HUDEP-2 (cell line): ENCODE measurements around the gene SARS1.
"Not testable (repeated sequence)": the region's sequence is repeated elsewhere in the genome, so short reads cannot be mapped to it uniquely, and the experiment has no call there.

Source experiments
- DNase-seq, 76 experiments: peaks; one replicate each; lab custom pipeline; 2025; ENCODE audit not compliant: unreplicated experiment in 76 of 76; lab: John Stamatoyannopoulos, UW

SARS1 gene

DNA sequence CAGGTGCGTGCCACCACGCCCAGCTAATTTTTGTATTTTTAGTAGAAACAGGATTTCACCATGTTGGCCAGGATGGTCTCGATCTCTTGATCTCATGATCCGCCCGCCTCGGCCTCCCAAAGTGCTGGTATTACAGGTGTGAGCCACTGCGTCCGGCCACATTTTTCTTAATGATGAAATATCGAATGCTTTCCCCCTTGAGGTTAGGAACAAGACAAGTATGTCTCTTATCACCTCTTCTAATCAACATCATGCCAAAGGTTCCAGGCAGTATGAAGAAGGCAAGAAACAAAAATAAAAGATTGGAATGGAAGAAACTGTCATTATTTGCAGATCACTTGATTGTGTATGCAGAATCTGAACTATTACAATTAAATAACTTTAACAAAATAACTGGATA lies 7.5 kb downstream of the SARS1 start:
- DNase-seq = not testable (repeated sequence)

DNA sequence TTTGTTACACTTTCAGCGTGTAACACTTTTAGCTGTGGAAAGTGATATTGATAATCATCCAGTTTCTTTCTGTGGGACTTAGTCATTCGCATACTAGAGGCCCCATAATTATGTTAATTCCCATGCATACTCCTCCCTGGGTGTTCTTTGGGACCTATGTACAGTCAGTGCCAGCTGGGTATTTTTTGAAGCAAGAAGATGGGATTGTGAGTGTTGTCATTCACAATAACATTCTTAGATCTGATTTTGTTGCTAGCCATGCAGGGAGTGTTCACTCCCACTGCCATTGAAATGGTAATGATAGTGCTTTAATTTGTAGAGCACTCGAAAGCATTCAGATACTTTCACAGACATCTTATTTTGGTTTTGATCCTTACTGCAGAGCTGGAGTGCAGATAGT lies 11.6 kb downstream of the SARS1 start:
- DNase-seq = no peak

DNA sequence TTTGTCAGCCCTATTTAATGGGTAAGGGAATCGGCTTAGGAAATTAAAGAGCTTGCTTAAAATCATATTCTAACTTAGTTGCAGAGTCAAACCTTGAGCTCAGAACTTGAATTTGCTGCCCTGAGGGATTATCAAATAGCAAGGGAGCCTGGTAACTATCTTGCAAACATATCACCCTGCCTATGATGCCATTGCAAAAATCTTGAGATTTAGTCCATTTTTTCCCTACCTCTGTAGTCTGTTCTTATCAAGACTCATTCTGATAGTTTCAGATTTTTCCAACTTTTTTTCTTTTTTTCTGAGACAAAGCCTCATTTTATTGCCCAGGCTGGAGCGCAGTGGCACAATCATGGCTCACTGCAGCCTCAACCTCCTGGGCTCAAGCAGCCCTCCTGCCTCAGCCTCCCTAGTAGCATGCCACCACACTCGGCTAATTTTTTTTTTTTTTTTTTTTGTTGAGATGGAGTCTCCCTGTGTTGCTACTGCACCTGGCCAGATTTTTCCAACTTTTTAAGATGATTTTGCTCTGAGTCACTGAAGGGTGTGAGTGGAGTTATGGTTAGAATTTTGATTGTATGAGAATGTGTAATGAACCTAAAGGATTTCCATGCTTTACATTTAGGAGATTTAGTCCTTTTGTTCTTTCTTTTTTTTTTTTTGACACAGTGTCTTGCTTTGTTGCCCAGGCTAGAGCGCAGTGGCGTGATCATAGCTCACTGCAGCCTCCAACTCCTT lies 12.2 kb downstream of the SARS1 start:
- DNase-seq = no peak

DNA sequence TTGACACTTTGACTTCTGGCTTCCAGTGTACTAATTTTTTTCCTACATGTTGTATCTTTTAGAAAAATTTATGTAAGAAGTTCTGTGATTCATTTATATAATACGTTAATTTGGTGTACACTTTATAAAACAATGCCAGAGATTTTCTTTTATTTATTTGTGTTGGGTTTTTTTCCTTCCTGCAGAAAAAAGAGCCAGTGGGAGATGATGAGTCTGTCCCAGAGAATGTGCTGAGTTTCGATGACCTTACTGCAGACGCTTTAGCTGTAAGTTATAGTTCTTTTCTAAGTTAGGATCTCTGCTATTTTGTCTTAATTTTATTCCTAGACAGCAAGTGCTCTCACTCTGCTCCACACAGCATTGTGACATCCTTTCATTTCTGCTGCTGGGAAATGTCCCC lies 14.4 kb downstream of the SARS1 start:
- DNase-seq = no peak

DNA sequence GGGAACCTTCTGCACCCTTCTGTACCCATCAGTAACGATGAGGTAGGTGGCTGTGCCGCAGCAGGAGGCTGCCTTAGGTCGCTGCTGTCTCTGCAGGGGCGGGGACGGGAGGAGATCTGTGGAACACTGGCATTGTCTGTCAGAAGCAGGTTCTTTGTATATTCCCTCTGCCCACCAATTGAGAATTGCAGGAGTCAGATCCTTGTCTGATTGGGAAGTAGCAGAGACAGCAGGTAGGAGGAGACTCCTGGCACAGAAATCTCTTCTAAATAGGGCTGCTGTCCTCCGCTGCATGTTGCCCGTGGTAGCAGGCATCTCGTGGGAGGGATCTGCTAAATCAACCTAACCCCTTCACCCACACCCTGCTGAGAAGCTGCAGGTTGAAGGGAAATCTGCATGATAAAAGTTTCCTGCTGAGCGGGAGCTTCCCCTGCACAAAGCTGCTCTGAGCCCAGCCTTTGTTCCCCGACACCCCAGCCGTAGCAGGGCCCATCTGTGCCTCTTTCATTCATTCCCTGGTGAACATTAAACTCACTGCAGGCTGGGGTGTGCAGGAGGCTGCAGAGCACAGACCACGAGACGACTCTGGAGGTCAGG lies 15.9 kb downstream of the SARS1 start:
- DNase-seq = no peak

DNA sequence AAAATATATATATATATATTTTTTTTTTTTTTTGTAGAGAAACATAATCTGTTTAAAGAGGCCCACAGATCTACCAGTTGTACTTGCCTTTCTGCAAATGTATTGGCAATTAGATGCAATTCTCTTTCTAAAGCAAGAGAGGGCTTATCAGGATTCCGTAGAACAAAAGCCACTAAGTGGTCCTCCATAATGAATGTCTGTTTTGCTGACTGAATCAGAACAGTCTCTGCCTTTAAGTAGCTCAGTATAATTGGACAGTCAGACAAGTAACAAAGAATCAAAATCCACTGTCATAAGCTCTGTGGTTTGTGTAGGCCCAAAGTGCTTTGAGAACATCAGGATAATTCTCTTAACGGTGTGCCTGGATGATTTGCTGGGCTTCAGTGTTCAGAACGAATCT lies 17.3 kb downstream of the SARS1 start:
- DNase-seq = no peak

DNA sequence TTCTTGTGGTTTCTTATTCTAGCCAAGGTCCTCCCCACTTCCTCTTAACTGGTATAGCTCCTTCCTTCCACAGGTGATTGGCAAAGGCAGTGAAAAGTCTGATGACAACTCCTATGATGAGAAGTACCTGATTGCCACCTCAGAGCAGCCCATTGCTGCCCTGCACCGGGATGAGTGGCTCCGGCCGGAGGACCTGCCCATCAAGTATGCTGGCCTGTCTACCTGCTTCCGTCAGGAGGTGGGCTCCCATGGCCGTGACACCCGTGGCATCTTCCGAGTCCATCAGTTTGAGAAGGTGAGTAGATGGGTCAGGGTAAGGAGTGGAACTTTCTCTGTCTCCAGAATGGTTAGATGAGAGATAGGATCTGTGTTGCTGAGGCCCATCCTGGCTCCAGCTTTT lies 21.4 kb downstream of the SARS1 start:
- DNase-seq = no peak

DNA sequence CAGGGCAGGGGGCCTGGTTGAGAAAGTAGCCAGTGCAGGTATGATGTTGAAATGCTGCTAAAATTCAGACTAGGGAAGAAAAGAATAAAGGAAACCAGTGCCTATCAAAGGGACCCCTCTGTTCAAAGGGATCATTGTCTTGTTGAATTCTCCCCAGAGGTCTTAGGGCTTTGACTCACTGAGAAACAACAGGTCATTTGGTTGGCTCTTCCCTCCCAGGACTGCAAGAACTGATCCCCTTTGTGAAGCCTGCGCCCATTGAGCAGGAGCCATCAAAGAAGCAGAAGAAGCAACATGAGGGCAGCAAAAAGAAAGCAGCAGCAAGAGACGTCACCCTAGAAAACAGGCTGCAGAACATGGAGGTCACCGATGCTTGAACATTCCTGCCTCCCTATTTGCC lies 23.8 kb downstream of the SARS1 start:
- no peak for DNase-seq

DNA sequence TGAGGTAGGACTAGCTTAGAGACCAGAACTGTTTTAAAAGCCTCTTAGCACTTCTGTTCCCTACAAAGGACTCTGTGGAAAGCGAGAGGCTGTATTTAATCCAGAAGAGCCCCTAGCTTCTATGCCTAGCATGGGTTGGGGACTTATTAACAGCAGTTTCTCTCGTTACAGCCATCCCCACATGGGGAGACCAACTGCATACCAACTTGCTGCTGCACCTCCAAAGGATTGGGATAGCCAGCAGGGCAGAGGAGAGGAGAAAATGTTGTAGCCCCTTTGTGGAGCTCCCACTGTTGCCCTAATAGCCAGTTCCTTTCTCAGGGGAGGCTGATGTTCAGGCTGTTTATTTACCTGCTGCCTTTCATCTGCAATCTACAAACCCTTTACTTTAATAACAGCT lies 24.7 kb downstream of the SARS1 start:
- no peak for DNase-seq

DNA sequence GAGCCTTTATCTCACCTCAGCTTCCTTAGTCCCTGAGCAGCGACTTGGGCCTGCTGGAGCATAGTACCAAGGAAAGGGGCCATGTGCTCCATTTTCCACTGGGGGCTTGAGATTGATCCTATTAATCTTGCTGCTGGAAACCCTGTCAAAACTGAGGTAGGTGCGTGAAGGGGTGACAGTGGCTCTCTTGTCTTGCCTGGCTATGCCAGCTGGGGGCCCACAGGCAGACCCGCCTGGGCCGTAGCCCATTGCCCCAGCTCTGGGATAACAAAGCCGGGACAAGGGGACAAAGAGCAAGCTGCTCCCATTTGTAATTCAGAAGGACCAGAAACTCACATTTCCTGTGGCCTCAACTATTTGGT lies 25.3 kb downstream of the SARS1 start:
- DNase-seq = no peak

DNA sequence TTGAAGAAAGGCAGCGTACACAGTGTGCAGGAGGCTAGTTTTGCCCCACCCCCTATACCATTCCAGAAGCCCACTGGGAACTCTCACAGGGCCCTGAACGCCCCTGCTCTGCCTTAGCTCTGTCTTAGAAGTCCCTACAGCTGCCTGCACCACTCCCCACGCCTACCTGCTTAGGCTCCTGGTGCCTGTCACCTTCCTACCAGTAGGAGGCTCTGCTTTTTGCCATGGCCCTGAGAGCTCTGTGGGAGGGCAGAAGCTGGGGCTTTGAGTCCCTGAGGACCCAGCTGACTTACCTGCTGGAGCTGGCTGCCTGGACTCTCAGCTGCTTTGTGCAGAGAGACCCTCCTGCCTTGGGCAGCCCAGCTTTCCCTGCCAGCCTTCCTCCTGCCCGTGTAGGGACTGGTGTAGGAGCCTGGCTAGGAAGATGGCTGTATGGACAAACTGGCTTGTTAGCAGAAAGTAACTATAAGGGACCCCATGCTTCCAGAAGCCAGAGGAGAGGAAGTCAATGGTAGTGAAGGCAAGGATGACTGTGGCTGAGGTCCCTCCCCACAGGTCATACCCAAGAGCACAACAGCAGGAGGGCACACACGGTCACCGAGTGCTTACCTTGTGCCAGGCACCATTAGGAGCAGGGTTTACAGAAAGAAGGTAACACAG lies 25.8 kb downstream of the SARS1 start:
- peak in 46 of 76 experiments; percentile 5 to 66 (median 28) for DNase-seq

DNA sequence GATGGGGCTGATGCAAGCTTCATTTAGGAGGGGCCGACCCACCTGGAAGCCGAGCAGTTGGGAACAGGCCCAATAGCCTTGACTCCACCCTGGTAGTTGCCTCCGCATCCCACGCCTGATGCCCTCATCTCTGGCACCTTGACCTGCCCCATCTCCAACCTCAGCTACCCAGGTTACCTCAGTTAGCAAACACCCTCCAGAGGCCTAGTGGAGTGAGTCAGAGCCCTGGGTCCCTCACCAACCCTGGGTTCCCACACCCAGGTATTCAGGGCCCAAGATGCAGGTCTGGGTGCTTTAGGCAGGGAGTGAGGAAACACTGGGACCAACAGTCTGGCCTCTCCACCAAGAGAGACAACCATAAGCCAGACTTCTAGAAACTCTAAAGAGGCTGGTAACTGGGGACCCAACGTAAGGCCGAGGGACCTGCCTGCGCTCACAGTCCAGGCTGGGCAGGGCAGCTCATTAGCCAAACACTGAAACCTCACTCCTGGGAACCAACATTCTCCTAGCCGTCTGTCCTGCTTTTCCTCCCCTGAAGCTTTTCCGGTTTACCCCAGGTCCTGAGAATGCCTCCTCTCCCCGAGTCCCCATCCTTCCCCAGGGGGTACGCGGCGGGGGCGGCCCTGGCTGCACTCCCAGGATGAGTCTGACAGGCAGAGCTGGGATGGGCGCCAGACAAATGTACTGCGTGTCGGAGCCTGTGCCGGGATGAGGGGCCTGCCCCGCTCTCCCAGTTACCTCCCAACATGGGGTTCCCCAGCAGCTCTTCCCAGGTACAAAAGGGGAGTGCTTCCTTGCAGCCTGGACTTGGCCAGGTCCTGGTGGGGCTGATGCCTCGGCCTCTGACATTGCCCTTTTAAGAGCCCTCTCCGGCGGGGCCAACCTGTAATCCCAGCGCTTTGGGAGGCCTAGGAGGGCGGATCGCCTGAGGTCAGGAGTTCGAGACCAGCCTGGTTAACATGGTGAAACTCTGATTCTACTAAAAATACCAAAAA lies 26.7 kb downstream of the SARS1 start:
- peak in 13 of 76 experiments; percentile 5 to 24 (median 12) for DNase-seq

DNA sequence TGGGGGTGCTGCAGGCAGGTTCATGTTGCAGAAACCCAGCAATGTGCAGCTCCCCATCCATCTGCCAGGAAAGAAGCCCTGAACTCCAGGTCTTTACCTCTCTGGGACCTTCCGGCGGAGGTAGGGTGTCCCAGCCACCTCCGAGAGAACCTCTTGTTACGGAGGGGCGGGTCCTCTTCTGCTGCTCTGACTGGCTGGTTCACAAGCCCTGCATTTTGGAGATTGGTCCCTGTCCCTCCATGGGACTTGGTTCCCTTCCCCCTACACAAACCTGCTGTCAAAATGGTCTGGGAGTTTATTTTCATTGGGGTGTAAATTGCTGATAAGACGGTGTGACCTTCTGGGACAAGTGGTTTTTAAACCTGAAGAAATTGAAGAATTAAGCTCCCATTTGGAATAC lies 27.6 kb downstream of the SARS1 start:
- peak in 2 of 76 experiments; percentile 7 to 10 for DNase-seq

DNA sequence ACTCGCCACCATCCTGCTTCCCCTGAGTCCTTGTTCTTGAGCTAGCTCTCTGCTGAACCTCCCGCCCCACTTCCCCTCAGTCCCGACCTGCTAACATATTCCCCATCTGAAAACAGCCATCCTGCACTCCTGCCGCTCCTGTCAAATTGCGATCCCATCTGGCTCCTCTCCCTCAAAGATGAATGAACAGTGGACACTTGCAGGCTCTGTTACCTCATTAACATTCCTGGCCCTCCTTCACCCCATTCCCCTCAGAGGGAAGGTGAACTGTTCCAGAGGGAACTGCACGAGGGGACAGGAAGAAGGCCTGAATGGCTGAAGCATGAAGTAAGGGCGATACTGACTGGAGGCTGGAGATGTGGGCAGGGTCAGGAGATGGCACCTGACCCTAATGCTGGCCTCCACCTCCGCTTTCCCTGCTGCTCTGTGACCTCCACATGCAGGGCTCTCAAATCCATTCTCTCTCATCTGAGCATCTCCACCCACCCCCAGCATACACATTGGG lies 28.2 kb downstream of the SARS1 start:
- DNase-seq = no peak

DNA sequence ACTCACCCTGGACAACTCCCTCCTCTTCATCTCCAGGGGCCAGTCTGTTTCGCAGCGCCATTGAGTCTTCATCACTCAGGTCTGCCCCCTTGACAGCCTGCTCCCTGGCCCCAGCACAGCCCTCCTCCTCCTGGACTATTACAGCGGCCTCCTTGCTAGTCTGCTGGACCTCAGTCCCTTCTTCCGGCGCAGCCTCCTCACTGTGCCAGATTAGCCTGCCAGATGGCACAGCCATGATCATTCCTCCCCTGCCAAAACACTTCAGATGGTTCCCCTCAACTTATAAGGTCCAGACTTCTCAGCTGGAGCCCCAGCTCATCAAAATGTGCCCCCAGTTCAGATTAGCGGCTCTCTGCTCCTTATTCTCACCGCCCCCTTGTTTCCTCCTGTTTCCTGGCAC lies 28.7 kb downstream of the SARS1 start:
- no peak for DNase-seq

DNA sequence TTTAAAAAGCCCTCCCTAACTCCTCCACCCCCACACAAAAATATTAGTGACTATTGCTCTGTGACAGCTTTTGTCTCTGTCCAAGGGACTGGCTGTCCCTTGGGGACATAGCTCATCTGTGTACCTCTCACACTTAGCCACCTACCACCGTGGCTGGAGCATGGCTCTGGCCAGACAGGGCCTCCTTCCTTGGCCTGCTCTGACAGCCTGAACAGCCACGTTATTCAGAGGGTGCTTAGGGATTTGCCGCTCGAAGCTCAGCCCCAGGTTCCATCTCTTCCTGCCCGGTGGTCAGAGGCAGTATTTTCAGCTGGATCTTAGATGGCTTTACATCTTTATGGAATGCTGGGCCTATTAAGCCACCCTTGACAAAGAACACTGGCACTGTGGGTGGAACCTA lies 29.5 kb downstream of the SARS1 start:
- DNase-seq = no peak

DNA sequence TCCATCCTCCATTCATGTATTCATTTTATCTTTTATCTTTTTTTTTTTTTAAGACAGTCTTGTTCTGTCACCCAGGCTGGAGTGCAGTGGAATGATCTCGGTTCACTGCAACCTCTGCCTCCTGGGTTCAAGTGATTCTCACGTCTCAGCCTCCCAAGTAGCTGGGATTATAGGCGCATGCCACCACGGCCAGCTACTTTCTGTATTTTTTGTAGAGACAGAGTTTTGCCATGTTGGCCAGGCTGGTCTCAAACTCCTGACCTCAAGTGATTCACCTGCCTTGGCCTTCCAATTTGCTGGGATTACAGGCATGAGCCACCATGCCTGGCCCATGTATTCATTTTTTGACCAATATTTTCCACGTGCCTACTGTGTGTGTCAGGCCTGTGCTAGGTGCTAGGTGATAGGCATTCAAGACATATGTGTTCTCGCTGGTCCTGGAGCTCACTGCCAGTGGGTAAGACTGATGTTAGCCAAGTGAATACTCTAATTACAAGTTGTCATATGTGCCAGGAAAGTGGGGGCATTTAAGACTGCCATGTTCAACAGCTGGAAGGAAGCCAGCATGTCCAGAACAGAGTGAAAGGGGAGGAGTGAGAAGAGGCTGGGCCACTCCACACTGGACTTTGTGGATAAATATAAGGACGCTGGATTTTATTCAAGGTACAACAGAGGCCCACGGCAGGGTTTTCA lies 30.3 kb downstream of the SARS1 start:
- no peak for DNase-seq

DNA sequence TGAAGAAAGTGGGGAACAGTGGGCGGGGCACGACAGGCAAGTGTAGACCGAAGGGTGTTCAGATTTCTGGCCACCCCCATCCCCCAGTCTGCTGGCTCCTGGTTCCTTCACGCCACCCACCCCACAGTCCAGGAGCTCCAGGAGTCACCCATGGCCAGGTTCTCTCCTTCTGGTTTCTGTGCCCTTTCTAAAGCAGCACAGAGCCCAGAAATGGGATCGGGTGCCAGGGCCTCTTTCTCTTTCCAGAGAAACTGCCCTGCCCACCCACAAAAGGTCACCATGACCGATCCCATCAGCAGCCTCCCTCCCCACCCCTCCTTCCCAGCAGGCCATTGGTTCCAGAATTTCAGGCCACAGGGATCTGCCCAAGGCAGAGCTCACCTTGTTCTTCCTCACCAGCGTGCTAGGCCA lies 32.4 kb downstream of the SARS1 start:
- no peak for DNase-seq

DNA sequence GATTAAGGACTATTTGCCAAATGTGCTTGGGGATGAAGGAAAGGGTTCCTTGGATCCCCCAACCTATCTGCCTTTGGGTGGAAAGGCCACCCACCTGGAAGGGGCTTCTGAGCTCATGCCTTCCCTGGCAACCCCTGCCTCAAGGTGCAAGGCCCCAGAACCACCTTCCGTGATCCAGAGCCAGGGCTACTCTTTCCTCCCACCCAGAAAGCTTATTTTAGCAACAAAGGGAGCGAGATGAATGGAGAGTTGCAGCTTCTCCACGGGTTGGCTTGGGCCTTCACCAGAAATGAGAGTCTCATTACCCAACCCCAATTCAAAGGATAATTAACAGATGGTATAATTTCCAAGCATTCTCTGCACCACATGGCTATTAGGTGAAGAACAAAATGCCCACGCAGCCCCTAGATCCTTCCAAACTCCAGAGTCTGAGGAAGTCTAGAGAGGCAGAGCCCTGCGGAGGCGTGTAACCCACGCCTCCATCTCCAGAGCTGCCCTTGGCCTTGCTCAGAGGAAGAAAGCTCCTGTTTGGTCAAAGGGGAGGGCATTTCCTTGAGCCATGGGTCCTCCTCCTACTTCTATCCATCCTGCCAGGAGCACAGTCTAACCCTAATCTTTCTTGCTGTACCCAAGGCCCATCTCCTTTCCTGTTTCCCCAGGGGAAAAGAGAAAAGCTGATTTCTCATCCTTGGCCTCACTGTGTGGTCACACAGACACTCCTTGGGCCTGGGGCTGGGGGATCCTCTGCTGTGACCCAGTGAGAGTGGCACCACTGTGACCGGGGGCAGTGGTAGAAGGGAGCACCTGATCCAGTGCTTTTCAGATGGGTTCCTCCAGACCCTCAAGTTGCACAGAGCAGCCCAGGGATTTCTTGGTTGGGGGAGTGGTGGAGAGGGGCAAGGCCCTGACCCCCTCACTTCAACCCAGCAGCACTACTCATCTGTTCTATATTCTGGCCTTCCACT lies 34.0 kb downstream of the SARS1 start:
- no peak for DNase-seq
